Esophagus muscularis mucosa (tissue), 4 donors: Measurements from ENCODE around the gene DAG1. TPM values are rescaled to one million over a fixed set of nuclear protein-coding genes. Genes with fewer than 3 reads are reported as not detected.

ENCODE experiments used
- DNase-seq: peaks from one replicate; pipeline ENCODE4 v3.0.0-alpha.2; 2017; ENCODE audit errors: extremely low spot score
- H3K27ac ChIP-seq, 4 donors: fragments of 200-600 bp; sonication (generic); replicated peaks in 1 of 4; 1 replicate in 3 of 4; 2 replicates in 1 of 4; pipeline ENCODE4 v1.5.1; 2016 to 2019; ENCODE audit warnings: mild to moderate bottlenecking in 1 of 4
- H3K27me3 ChIP-seq, 4 donors: fragments of 200-600 bp; sonication (generic); one replicate each; pipeline versions ENCODE4 v1.5.1 to v1.6.0; 2016 to 2019
- H3K36me3 ChIP-seq, 4 donors: fragments of 200-600 bp; sonication (generic); one replicate each; pipeline ENCODE4 v1.5.1; 2016 to 2019
- H3K4me1 ChIP-seq, 4 donors: fragments of 200-600 bp; sonication (generic); one replicate each; pipeline ENCODE4 v1.5.1; 2016 to 2019
- H3K4me3 ChIP-seq, 4 donors: fragments of 200-600 bp; sonication (generic); 1 replicate in 2 of 4; 2 replicates in 2 of 4; pipeline ENCODE4 v1.5.1; 2016 to 2019; ENCODE audit warnings: mild to moderate bottlenecking in 4 of 4, moderate library complexity in 1 of 4
- H3K9me3 ChIP-seq, 4 donors: fragments of 200-600 bp; sonication (generic); 1 replicate in 3 of 4; 2 replicates in 1 of 4; pipeline ENCODE4 v1.5.1; 2016 to 2019
- CTCF ChIP-seq, 3 experiments: fragments of 200-600 bp in 2 of 3; fragments of 450-650 bp in 1 of 3; sonication (generic) in 2 of 3; IDR thresholded peaks; one replicate each; pipeline ENCODE4 v1.5.1; 2017 to 2019; ENCODE audit warnings: antibody characterized with exemption in 3 of 3, mild to moderate bottlenecking in 2 of 3, moderate library complexity in 1 of 3
- EP300 ChIP-seq: sonication (generic); formaldehyde crosslinking; IDR thresholded peaks from one replicate; pipeline ENCODE4 v1.6.1; 2017; ENCODE audit warnings: antibody characterized with exemption
- POLR2A ChIP-seq: fragments of 450-650 bp; IDR thresholded peaks from one replicate; pipeline ENCODE4 v1.6.1; 2017; ENCODE audit warnings: antibody characterized with exemption, moderate library complexity, mild to moderate bottlenecking, low read depth
- POLR2AphosphoS5 ChIP-seq, 2 donors: sonication (generic); formaldehyde crosslinking; IDR thresholded peaks; one replicate each; pipeline ENCODE4 v1.6.1; 2017; ENCODE audit warnings: antibody characterized with exemption in 2 of 2
- WGBS: methylation state at CpG from one replicate; pipeline ENCODE4 v1.1.5; 2018; 5-methylcytosine and 5-hydroxymethylcytosine counted together
- intact Hi-C: fragments of 100-400 bp; cut with DNase I; formaldehyde crosslinking; loops from one replicate; pipeline ENCODE4 v1.15.1; 2023
- total RNA-seq, 4 donors: library from RNA; depleted of rRNA; stranded (reverse); fragments of >200 nt; gene quantifications; one replicate each; pipeline versions ENCODE4 v1.1.0 to v1.2.1, GENCODE V29; 2016

The DAG1 gene
- total RNA-seq, 4 donors from 2014 or later: 89.3 to 190 (median 135) TPM

GRCh38 chr3:49523756-49524747, 54.0 kb downstream of the DAG1 start:
- TF ChIP-seq CTCF (IDR thresholded peaks at IDR 0.05) (no peak), EP300 (no peak), POLR2A (no peak), POLR2AphosphoS5 (IDR thresholded peaks at IDR 0.05) (no peak)
- no peak overlapping the region for H3K4me3 ChIP-seq
- H3K9me3 ChIP-seq: no peaks in the 10 kb centered on the region
- H3K27ac ChIP-seq: no peak overlapping the region
- H3K36me3 ChIP-seq: peaks cover 0 to 29% (median 17%) of the 10 kb centered on the region in 4 donors
- intact Hi-C loops: no loop called here
- peaks cover 9 to 17% (median 14%) of the 10 kb centered on the region in 4 donors for H3K4me1 ChIP-seq
- no peak for DNase-seq
- 83% methylated on average over 5 of the region's 5 CpGs for WGBS
- H3K27me3 ChIP-seq: no peaks in the 10 kb centered on the region

DNA sequence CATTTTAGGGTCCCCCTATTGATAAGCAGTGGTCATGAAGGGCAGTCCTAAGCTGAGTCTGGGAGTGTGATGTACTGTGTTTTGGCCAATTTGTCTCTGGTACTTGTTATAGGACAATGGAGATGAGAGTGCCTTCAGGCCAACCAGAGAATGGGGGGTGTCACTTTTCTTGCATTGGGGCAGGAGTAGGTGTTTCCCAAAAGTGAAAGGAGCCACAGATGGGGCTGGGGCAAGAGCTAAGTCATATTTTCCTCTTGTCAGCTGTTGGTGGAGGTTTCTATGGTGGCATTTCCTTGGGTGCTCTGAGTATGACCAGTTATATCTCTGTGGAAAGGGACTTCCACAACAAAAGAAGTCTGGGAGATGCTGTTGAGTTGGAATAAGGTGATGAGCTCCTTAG, 59.5 kb downstream of the DAG1 start:
- Histone ChIP-seq H3K27ac (no peak overlapping the region), H3K36me3 (peaks cover 26 to 46% (median 43%) of the 10 kb centered on the region in 4 donors), H3K4me3 (no peak overlapping the region), H3K9me3 (no peaks in the 10 kb centered on the region), H3K27me3 (no peaks in the 10 kb centered on the region), H3K4me1 (peaks cover 2 to 11% (median 6%) of the 10 kb centered on the region in 4 donors)
- TF ChIP-seq EP300 (no peak), POLR2A (no peak), CTCF (IDR thresholded peaks at IDR 0.05) (no peak), POLR2AphosphoS5 (IDR thresholded peaks at IDR 0.05) (no peak)
- DNase-seq: no peak
- intact Hi-C loops: no loop called here

DNA sequence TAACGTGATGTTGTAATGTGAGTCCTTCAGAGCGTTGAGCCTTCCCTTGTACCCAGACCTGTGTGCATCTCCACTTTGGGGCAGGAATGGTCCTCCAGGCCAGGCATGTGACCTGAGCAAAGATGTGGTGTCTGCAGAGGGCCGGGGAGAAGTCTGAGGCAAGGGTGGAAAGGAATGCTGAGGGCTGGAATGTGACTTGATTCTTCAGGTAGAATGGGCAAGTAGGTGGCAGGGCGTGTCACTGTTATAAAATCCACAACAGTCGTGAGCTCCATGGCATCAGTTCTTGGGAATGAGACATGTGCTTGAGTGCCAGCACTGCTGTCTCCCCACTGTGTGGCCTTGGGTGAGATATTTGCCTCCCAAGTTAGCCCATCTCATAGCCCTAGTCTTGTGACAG, 60.2 kb downstream of the DAG1 start:
- Histone ChIP-seq H3K4me3 (no peak overlapping the region), H3K9me3 (no peaks in the 10 kb centered on the region), H3K27me3 (no peaks in the 10 kb centered on the region), H3K4me1 (peaks cover 6 to 18% (median 13%) of the 10 kb centered on the region in 4 donors), H3K27ac (no peak overlapping the region), H3K36me3 (peaks cover 26 to 40% (median 37%) of the 10 kb centered on the region in 4 donors)
- intact Hi-C loops: no loop called here
- DNase-seq: no peak
- WGBS: 87% methylated on average over 5 of the region's 5 CpGs
- no peak for TF ChIP-seq CTCF (IDR thresholded peaks at IDR 0.05)

- no peaks in the 10 kb centered on the region for H3K27me3 ChIP-seq
- no peak overlapping the region for H3K4me3 ChIP-seq
- peaks cover 26 to 38% (median 36%) of the 10 kb centered on the region in 4 donors for H3K36me3 ChIP-seq
- no peak overlapping the region for H3K27ac ChIP-seq
- peaks cover 6 to 23% (median 16%) of the 10 kb centered on the region in 4 donors for H3K4me1 ChIP-seq
- intact Hi-C loops: no loop called here
- 92% methylated on average over 8 of the region's 8 CpGs for WGBS
- no peak for DNase-seq
- no peaks in the 10 kb centered on the region for H3K9me3 ChIP-seq
- TF ChIP-seq POLR2AphosphoS5 (IDR thresholded peaks at IDR 0.05): no peak
- no peak for TF ChIP-seq POLR2A
- no peak for TF ChIP-seq EP300
- no peak for TF ChIP-seq CTCF (IDR thresholded peaks at IDR 0.05)
These were observed 60.6 kb downstream of the DAG1 start for GRCh38 chr3:49530701-49531100.
